PC-3 (cell line): ENCODE data around the gene SLC31A1. TPM values are rescaled to one million over a fixed set of nuclear protein-coding genes. Genes with fewer than 3 reads are reported as not detected.

Source experiments
- ATAC-seq: fragments of 200-7000 bp; cut with Tn5 transposase; 2 replicates; pipeline ENCODE4 v1.9.1; 2020; ENCODE audit warnings: mild to moderate bottlenecking, moderate library complexity
- BruUV-seq: library from RNA; stranded (reverse); fragments of 400-500 nt; replicated peaks from 2 replicates; lab custom pipeline; 2021; lab: Mats Ljungman, UMichigan
- CTCF ChIA-PET: fragments of 300-600 bp; sonication (Branson Sonifier 250); formaldehyde crosslinking; loops from one replicate; lab custom pipeline; 2022; ENCODE audit warnings: antibody characterized with exemption; lab: Charles Lee
- POLR2A ChIA-PET: fragments of 300-600 bp; sonication (Branson Sonifier 250); formaldehyde crosslinking; loops from one replicate; lab custom pipeline; 2022; ENCODE audit warnings: antibody characterized with exemption; ENCODE audit not compliant: unreplicated experiment; lab: Charles Lee
- DNase-seq: peaks from one replicate; pipeline ENCODE4 v3.0.0-alpha.2; 2015
- H2AFZ ChIP-seq: fragments of 300-600 bp; sonication (generic); 2 replicates; pipeline ENCODE4 v1.6.0; 2016; ENCODE audit warnings: antibody characterized with exemption, low read length
- H3F3A ChIP-seq: fragments of 300-600 bp; sonication (generic); one replicate; pipeline ENCODE4 v1.6.0; 2017; ENCODE audit warnings: antibody characterized with exemption, low read length, control low read depth, mild to moderate bottlenecking; ENCODE audit not compliant: unreplicated experiment
- H3K27ac ChIP-seq: fragments of 300-600 bp; sonication (generic); 2 replicates; pipeline ENCODE4 v1.5.1; 2016; ENCODE audit warnings: mild to moderate bottlenecking, low read length
- H3K27me3 ChIP-seq: fragments of 300-600 bp; sonication (generic); 2 replicates; pipeline ENCODE4 v1.6.1; 2016; ENCODE audit warnings: low read length, mixed read lengths
- H3K36me3 ChIP-seq: fragments of 300-600 bp; sonication (generic); 2 replicates; pipeline ENCODE4 v1.6.1; 2016; ENCODE audit warnings: low read depth, mixed run types, low read length, mixed read lengths
- H3K4me1 ChIP-seq: fragments of 300-600 bp; sonication (generic); 2 replicates; pipeline ENCODE4 v1.5.1; 2016; ENCODE audit warnings: low read length; ENCODE audit not compliant: insufficient read depth
- H3K4me2 ChIP-seq: fragments of 300-600 bp; sonication (generic); 2 replicates; pipeline ENCODE4 v1.6.0; 2016; ENCODE audit warnings: low read length
- H3K4me3 ChIP-seq: fragments of 300-600 bp; sonication (generic); 2 replicates; pipeline ENCODE4 v1.5.1; 2016; ENCODE audit warnings: mild to moderate bottlenecking, low read length, mixed read lengths
- H3K79me2 ChIP-seq: fragments of 300-600 bp; sonication (generic); 2 replicates; pipeline ENCODE4 v1.6.1; 2017; ENCODE audit warnings: low read length, mixed read lengths
- H3K9ac ChIP-seq: fragments of 300-600 bp; sonication (generic); 2 replicates; pipeline ENCODE4 v1.6.0; 2016; ENCODE audit warnings: mild to moderate bottlenecking, low read length
- H3K9me2 ChIP-seq: fragments of 300-600 bp; sonication (generic); replicated peaks from 2 replicates; pipeline ENCODE4 v1.6.1; 2016; ENCODE audit warnings: mixed run types, low read length, mixed read lengths
- H3K9me3 ChIP-seq: fragments of 300-600 bp; sonication (generic); 2 replicates; pipeline ENCODE4 v1.6.1; 2016; ENCODE audit warnings: low read length, mixed read lengths
- H4K20me1 ChIP-seq: fragments of 300-600 bp; sonication (generic); 2 replicates; pipeline ENCODE4 v1.6.1; 2016; ENCODE audit warnings: low read length, mixed read lengths
- CTCF ChIP-seq: fragments of 300-600 bp; sonication (generic); conservative IDR thresholded peaks from 2 replicates; pipeline ENCODE4 v1.5.1; 2017; ENCODE audit warnings: antibody characterized with exemption, low read depth, mild to moderate bottlenecking, low read length
- EZH2 ChIP-seq: fragments of 300-600 bp; sonication (generic); IDR thresholded peaks from one replicate; pipeline ENCODE4 v1.6.1; 2017; ENCODE audit warnings: antibody characterized with exemption, mild to moderate bottlenecking, low read length; ENCODE audit not compliant: unreplicated experiment
- EZH2phosphoT487 ChIP-seq: fragments of 300-600 bp; sonication (generic); IDR thresholded peaks from 2 replicates; pipeline ENCODE4 v1.6.1; 2018; ENCODE audit warnings: mild to moderate bottlenecking, antibody characterized with exemption, low read length, borderline replicate concordance
- intact Hi-C: fragments of 100-400 bp; cut with micrococcal nuclease; formaldehyde crosslinking; loops from 2 replicates; pipeline ENCODE4 v1.9.0; 2023
- total RNA-seq: library from RNA; depleted of rRNA; stranded (reverse); fragments of >200 nt; gene quantifications from 2 replicates; pipeline ENCODE4 v1.2.3, GENCODE V29; 2014

SLC31A1 gene
- total RNA-seq, 1 experiment from 2014 or later, result 9.7 TPM

GRCh38 chr9:113223963-113224362 is 2.6 kb downstream of the SLC31A1 start:
- Histone ChIP-seq H3K4me1 (peaks cover 25% of the 10 kb centered on the region), H3K27ac (no peak overlapping the region), H3K9me2 (no peaks in the 10 kb centered on the region), H3K27me3 (no peaks in the 10 kb centered on the region), H3F3A (no peaks in the 10 kb centered on the region), H3K36me3 (no peaks in the 10 kb centered on the region; the same call in 1 of the 2 replicates), H3K79me2 (peaks cover 52% of the 10 kb centered on the region), H4K20me1 (no peaks in the 10 kb centered on the region), H3K4me2 (no peak overlapping the region), H3K9ac (no peak overlapping the region), H2AFZ (no peak overlapping the region), H3K4me3 (no peak overlapping the region), H3K9me3 (no peaks in the 10 kb centered on the region)
- DNase-seq (no peak), ATAC-seq (no peak)
- TF ChIP-seq EZH2, result no peak
- TF ChIP-seq EZH2phosphoT487, result no peak
- no TSS peak for BruUV-seq
- intact Hi-C loops, result no loop called here
- ChIA-PET POLR2A (no interaction called here), CTCF (no interaction called here)

GRCh38 chr9:113227436-113227835 is 6.1 kb downstream of the SLC31A1 start:
- H3K36me3 ChIP-seq, result no peaks in the 10 kb centered on the region; the same call in 1 of the 2 replicates
- no peak overlapping the region for H3K9ac ChIP-seq
- H4K20me1 ChIP-seq, result no peaks in the 10 kb centered on the region
- H3F3A ChIP-seq, result no peaks in the 10 kb centered on the region
- no peaks in the 10 kb centered on the region for H3K27me3 ChIP-seq
- BruUV-seq, result no TSS peak
- DNase-seq (no peak), ATAC-seq (peak; percentile 51)
- H3K27ac ChIP-seq, result no peak overlapping the region
- no peaks in the 10 kb centered on the region for H3K9me3 ChIP-seq
- H3K9me2 ChIP-seq, result no peaks in the 10 kb centered on the region
- H3K79me2 ChIP-seq, result peaks cover 21% of the 10 kb centered on the region
- H3K4me3 ChIP-seq, result no peak overlapping the region
- POLR2A ChIA-PET, result no interaction called here
- TF ChIP-seq EZH2phosphoT487 (no peak), CTCF (no peak), EZH2 (no peak)
- peaks cover 11% of the 10 kb centered on the region; the same call in 1 of the 2 replicates for H3K4me1 ChIP-seq
- intact Hi-C loops, result no loop called here
- no peak overlapping the region for H2AFZ ChIP-seq
- CTCF ChIA-PET, result no interaction called here
- H3K4me2 ChIP-seq, result no peak overlapping the region

- ChIA-PET CTCF (no interaction called here), POLR2A (no interaction called here)
- no peak overlapping the region for H3K9ac ChIP-seq
- H3K36me3 ChIP-seq, result no peaks in the 10 kb centered on the region; the same call in 1 of the 2 replicates
- no peaks in the 10 kb centered on the region for H3K27me3 ChIP-seq
- H3K79me2 ChIP-seq, result peaks cover 14% of the 10 kb centered on the region
- H3F3A ChIP-seq, result no peaks in the 10 kb centered on the region
- BruUV-seq, result no TSS peak
- no peaks in the 10 kb centered on the region for H4K20me1 ChIP-seq
- intact Hi-C loops, result no loop called here
- no peaks in the 10 kb centered on the region for H3K9me2 ChIP-seq
- H3K9me3 ChIP-seq, result no peaks in the 10 kb centered on the region
- TF ChIP-seq EZH2phosphoT487, result no peak
- no peak for TF ChIP-seq EZH2
- TF ChIP-seq CTCF, result no peak
- H2AFZ ChIP-seq, result no peak overlapping the region
- no peak for DNase-seq
- no peak for ATAC-seq
- peaks cover 6% of the 10 kb centered on the region; the same call in 1 of the 2 replicates for H3K4me1 ChIP-seq
- no peak overlapping the region for H3K4me2 ChIP-seq
- H3K27ac ChIP-seq, result no peak overlapping the region
- no peak overlapping the region for H3K4me3 ChIP-seq
These were observed 6.9 kb downstream of the SLC31A1 start for GRCh38 chr9:113228130-113228665.
